GM18517 (cell line): Measurements from ENCODE around the gene INPP5A.

Experiments used
- ATAC-seq: cut with Tn5 transposase; IDR thresholded peaks from one replicate; pipeline ENCODE4 v1.9.1; 2021; ENCODE audit warnings: mild to moderate bottlenecking, moderate library complexity; ENCODE audit not compliant: unreplicated experiment

INPP5A gene

GRCh38 chr10:132534391-132535064 lies 3.1 kb upstream of the INPP5A start:
- ATAC-seq = no peak

- no peak for ATAC-seq
Observed at GRCh38 chr10:132535065-132535651, 2.4 kb upstream of the INPP5A start.

GRCh38 chr10:132536241-132536876 lies 1.2 kb upstream of the INPP5A start:
- no peak for ATAC-seq

GRCh38 chr10:132536877-132537683 lies 507 bp upstream of the INPP5A start:
- ATAC-seq = peak; percentile 90

- no peak for ATAC-seq
Observed at GRCh38 chr10:132538031-132538789, 623 bp downstream of the INPP5A start.

- ATAC-seq = no peak
Observed at GRCh38 chr10:132538790-132539421, 1.3 kb downstream of the INPP5A start.

- ATAC-seq = no peak
Observed at GRCh38 chr10:132539431-132539839, 1.8 kb downstream of the INPP5A start.

- ATAC-seq = no peak
Observed at GRCh38 chr10:132539894-132540293, 2.3 kb downstream of the INPP5A start.

- no peak for ATAC-seq
Observed at GRCh38 chr10:132540456-132540855, 2.9 kb downstream of the INPP5A start.

- no peak for ATAC-seq
Observed at GRCh38 chr10:132541129-132541528, 3.5 kb downstream of the INPP5A start.

- ATAC-seq = no peak
Observed at GRCh38 chr10:132541601-132542011, 4.0 kb downstream of the INPP5A start.

- no peak for ATAC-seq
Observed at GRCh38 chr10:132542086-132542775, 4.6 kb downstream of the INPP5A start.

- ATAC-seq = no peak
Observed at GRCh38 chr10:132542819-132543218, 5.2 kb downstream of the INPP5A start.

- ATAC-seq = no peak
Observed at GRCh38 chr10:132543916-132544743, 6.5 kb downstream of the INPP5A start.

GRCh38 chr10:132544744-132545658 lies 7.4 kb downstream of the INPP5A start:
- no peak for ATAC-seq

GRCh38 chr10:132545659-132546367 lies 8.2 kb downstream of the INPP5A start:
- ATAC-seq = no peak
